HG02870 (cell line): ENCODE data around the gene HEY2.
"Not testable (repeated sequence)": the region's sequence is repeated elsewhere in the genome, so short reads cannot be mapped to it uniquely, and the experiment has no call there.

ENCODE experiments used
- ATAC-seq: cut with Tn5 transposase; IDR thresholded peaks from one replicate; pipeline ENCODE4 v1.9.1; 2021; ENCODE audit warnings: mild to moderate bottlenecking, moderate library complexity; ENCODE audit not compliant: unreplicated experiment

HEY2 gene

DNA sequence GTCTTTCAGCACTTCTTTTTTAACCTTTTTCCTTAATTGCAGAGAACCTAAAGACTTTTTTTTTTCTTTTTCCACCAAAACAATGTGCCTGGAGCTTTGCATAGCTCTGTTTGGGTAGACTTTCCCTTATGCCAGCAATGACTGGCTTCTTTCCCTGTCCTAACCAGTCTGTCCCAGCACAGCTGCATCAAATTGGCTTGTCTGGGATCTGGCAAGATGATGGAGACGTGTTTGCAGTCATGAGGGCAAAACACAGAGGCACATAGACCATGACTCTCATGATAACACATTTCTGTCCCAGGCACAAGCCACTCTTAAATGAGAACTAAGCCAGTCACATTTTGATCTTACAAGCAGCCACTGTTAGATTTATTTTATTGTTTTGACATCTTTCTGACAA, 16.5 kb downstream of the HEY2 start:
- ATAC-seq: no peak

DNA sequence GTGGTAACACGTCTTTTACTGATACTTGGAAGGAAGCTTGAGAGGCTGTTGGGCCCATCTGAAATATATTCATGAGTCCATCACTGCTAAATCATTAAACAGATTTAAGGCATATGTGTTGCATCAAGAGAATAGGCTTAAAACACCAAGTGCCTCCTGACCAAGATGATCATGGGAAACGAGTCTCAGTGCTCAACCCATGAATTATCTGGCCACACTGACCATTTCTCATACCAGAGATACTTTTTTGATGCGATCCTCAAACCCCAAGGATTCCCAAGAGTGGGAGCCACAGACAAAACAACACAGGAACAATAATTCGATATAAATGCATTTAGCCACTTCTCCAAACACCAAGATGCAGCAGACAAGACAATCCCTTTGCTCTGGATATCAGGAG, 17.2 kb downstream of the HEY2 start:
- ATAC-seq: no peak

- no peak for ATAC-seq
These were observed 19.8 kb downstream of the HEY2 start for GRCh38 chr6:125769147-125769783.

GRCh38 chr6:125773387-125774341, 24.2 kb downstream of the HEY2 start:
- ATAC-seq: no peak

GRCh38 chr6:125776107-125776826, 26.8 kb downstream of the HEY2 start:
- ATAC-seq: not testable (repeated sequence)

- ATAC-seq: peak; percentile 79
These were observed 30.6 kb downstream of the HEY2 start for GRCh38 chr6:125779924-125780539.

DNA sequence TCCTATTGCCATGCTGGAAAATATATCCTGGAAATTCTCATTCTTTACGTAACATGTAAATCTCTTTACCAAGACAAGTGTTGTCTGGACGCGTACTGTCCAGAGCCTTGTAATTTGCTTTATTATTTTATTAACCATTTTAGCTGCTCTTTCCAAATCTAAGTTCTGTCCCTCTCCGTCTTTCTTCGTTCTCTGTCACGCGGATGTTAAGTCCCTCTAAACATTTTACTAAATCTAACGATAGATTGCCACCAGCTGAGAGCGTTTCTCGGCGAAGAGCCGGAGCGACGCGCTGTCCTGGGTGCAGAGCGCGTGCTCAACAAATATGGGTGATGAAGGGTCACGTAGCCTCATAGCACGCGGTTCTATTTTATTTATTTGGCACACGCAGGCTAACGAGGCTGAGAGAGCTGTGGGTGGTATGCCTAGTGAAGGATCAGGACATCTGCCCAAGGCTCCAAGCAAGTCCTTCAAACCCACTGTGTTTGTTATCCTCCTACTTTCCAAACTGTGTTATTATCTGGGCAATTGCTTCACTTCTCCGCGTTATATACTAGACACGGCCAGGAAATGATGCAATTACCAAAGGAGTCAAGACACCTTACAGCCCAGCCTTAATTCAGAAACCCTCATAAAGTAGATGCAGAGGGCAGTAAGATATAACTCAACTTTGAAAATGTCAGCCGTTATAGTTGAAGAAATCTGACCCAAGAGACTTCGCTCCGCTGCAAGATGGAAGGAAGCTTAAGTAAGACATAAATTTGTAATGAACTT, 31.3 kb downstream of the HEY2 start:
- ATAC-seq: peak; percentile 75

GRCh38 chr6:125781314-125781868, 32.0 kb downstream of the HEY2 start:
- ATAC-seq: peak; percentile 39

- no peak for ATAC-seq
These were observed 34.9 kb downstream of the HEY2 start for GRCh38 chr6:125784365-125784764.

GRCh38 chr6:125787791-125788190, 38.4 kb downstream of the HEY2 start:
- ATAC-seq: no peak

DNA sequence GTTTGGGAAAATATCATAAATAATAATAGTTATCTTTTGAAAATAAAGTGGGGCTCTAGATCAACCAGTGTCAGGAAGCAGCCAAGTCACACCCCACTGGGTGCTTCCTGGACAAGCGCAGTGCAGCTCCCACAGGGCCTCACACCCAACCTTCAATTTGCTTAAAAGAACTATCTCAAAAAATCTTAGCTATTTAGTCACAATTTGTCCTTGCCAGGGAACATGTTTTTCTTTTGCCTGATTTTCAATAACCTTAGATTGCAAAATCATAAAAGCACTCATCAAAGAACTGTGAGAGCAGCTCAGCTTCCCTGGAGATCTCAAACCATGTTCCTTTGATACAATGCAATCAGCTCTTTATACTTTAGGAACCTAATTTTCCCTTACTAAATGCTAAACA, 39.7 kb downstream of the HEY2 start:
- no peak for ATAC-seq

DNA sequence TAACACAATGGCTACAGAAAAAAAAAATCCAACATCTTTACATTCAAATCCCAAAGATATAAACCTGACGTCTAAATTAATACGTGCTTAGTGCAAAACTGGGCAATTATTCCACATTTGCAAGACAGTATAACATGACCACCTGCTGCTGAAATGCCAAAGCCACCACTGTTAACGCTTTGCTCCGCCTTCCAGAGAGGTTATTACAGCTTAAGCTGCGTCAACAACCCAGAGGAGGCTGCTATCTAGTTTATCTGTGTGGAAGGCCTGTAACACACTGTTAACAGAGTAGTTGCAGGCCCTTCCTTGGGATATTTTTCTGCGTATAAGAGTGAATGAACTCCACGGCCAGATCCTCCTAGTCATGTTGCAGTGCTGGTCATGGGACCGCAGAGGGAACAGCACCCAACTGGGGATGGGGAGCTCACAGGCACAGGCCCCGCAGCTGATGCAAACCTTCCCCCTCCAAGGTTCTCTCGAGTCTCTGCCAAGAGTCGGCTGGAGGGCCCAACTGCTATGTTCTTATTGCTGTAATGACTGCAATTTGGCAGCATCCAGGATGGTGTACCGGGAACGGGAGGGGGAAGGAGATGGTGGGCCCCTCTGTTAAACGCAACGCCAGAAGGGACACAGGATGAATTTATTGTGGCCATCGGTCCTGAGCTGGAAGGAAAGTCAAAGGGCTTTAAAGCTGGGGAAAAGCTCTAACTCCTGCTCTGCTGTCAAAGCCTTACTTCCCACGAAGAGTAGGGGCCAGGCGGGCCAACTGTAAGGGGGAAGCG, 40.3 kb downstream of the HEY2 start:
- peak; percentile 14 for ATAC-seq

DNA sequence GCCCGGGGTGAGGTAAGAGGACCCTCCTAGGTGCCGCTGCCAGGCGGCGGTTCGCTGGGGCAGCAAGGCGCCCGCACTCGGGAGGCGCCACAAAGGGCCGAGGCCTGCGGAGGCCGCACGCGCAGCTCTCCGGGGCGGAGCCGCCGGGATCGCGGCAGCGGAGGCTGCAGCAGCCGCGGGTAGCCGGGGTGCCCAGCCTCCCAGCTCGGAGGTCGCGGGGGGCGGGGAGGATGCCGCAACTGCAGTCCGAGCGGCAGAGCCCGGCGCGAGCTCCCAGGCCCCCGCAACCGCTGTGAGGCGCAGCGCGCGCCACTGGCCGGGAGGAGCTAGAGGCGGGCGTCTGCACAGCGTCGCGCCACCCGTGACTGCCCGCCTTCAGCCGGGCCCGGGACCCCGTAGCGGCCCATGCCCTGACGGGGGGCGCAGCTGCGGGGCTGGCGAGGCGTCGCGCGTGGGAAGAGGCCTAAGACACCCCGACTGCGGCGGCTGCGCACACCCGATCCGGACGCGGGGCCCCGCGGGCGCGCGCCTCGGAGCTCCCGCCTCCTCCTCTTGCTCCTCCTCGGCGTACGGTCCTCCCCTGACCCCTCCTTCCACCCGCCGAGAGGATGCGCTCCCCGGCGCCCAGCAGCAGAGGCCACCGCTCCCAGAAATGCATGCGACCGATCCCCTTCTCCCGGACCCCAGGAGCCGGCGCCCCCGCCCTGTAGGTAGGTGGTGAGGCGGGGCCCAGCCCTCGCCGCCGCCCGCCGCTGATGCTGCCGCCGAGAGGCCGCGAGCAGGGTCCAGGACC, 41.1 kb downstream of the HEY2 start, which contains the start of gene NCOA7:
TSS of gene NCOA7 (plus strand) at position 603 of the 793 bp plus-strand sequence. CDS start 24,395 bp downstream, outside the sequence.
- ATAC-seq: peak; percentile 77

DNA sequence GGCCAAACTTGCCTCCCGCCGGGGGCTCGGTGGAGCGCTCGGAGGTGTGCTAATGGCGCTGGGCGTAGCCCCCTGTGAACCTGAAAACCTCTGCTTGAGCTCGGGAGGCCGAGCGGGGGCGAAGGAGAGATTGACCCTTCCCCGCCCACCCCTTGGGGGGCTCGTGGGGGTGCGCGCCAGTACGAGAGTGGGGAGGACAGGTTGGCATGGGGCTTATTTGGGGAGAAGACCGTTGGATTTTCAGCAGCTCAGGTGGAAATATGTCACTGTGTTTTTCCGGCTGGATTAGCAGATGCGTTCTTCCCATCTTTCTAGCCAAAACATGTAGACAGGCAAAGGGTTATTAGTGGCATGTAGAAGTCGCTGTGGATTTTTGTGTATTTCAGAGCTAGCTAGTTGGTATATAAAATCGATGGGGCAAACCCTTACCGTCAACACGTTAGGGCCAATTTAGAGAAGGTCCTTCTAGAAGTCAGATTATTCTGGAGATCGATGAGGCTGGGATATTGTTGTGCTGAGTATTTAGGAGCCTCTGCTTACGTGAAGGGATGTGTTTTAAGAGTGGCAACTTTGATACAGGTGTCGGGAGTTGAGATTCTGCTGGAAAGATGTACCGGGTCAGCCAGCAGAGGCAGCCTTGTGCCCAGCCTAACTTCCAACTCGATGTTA, 41.9 kb downstream of the HEY2 start:
- peak; percentile 27 for ATAC-seq

- no peak for ATAC-seq
These were observed 42.4 kb downstream of the HEY2 start for GRCh38 chr6:125791820-125792165.

- ATAC-seq: no peak
These were observed 42.7 kb downstream of the HEY2 start for GRCh38 chr6:125792172-125792571.

DNA sequence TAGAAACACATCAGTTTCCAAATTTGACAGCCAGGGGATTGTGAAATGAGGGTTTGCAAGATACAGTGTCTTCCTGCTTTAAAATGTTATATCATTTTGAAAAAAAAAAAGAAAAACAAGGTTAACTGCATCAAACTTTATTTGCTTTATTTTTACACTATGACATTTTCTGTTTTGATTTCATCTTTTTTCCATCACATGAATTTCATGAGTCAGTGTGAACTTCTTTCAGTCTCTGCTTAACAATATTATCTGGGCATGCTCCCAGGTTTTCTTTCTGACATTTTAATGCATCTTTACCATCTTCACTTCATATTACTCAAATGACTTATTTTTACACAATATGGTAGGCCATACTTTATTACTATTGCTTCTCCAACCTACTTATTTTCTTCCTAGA, 43.2 kb downstream of the HEY2 start:
- no peak for ATAC-seq

GRCh38 chr6:125793280-125793679, 43.8 kb downstream of the HEY2 start:
- no peak for ATAC-seq
